H1 (cell line): ENCODE measurements around the gene PDZD4. TPM values are rescaled to one million over a fixed set of nuclear protein-coding genes. Genes with fewer than 3 reads are reported as not detected.
A peak's percentile ranks its signal among the peaks of the same experiment; 100 is the strongest.

ENCODE experiments used
- CTCF ChIA-PET: fragments of 300-600 bp; sonication (Branson Sonifier 250); formaldehyde crosslinking; loops from one replicate; lab custom pipeline; 2021; ENCODE audit not compliant: partially characterized antibody; lab: Charles Lee
- POLR2A ChIA-PET: fragments of 300-600 bp; sonication (Branson Sonifier 250); formaldehyde crosslinking; loops from one replicate; lab custom pipeline; 2021; ENCODE audit warnings: inconsistent platforms; ENCODE audit not compliant: partially characterized antibody; lab: Charles Lee
- DNase-seq, 2 experiments: peaks; one replicate each; pipeline versions ENCODE4 v3.0.0 to v3.0.0-alpha.2; 2010 to 2022; ENCODE audit warnings: low spot score in 2 of 2, low read depth in 1 of 2, mixed read lengths in 1 of 2
- FAIRE-seq: peaks from 2 replicates; lab custom pipeline; 2011; peaks lifted over from hg19 to GRCh38; lab: Jason Lieb, UNC
- H2AFZ ChIP-seq: 2 replicates; pipeline ENCODE4 v1.8.1; 2012; ENCODE audit warnings: low read length, inconsistent platforms
- H2AK5ac ChIP-seq: 2 replicates; pipeline ENCODE4 v1.6.1; 2013; ENCODE audit warnings: low read depth, low read length
- H2BK120ac ChIP-seq: replicated peaks from 2 replicates; pipeline ENCODE3; 2013; ENCODE audit warnings: low read depth, low read length, inconsistent platforms
- H2BK12ac ChIP-seq: 2 replicates; pipeline ENCODE4 v1.6.1; 2013; ENCODE audit warnings: low read depth, low read length
- H2BK15ac ChIP-seq: 2 replicates; pipeline ENCODE4 v1.6.1; 2013; ENCODE audit warnings: low read length
- H2BK20ac ChIP-seq: 2 replicates; pipeline ENCODE4 v1.6.1; 2013; ENCODE audit warnings: low read length
- H2BK5ac ChIP-seq: 2 replicates; pipeline ENCODE4 v1.6.1; 2013; ENCODE audit warnings: low read depth, low read length
- H3K14ac ChIP-seq: 2 replicates; pipeline ENCODE4 v1.6.1; 2013; ENCODE audit warnings: inconsistent platforms; ENCODE audit not compliant: insufficient read length
- H3K18ac ChIP-seq: 2 replicates; pipeline ENCODE4 v1.6.1; 2013; ENCODE audit warnings: low read length; ENCODE audit errors: extremely low read depth
- H3K23ac ChIP-seq: 2 replicates; pipeline ENCODE4 v1.6.1; 2013; ENCODE audit warnings: inconsistent platforms; ENCODE audit not compliant: insufficient read length
- H3K23me2 ChIP-seq: 2 replicates; pipeline ENCODE4 v1.6.1; 2013; ENCODE audit warnings: low read depth, low read length
- H3K27ac ChIP-seq: 2 replicates; pipeline ENCODE4 v1.6.1; 2011; ENCODE audit warnings: low read depth, low read length, inconsistent platforms
- H3K27me3 ChIP-seq, 4 experiments: replicated peaks in 1 of 4; 1 replicate in 1 of 4; 2 replicates in 3 of 4; pipeline versions ENCODE4 v1.6.1 to v1.8.1; 2011 to 2013; ENCODE audit warnings: low read length in 3 of 4, mild to moderate bottlenecking in 3 of 4, inconsistent platforms in 2 of 4, mixed read lengths in 2 of 4, moderate library complexity in 1 of 4; ENCODE audit not compliant: control insufficient read depth in 3 of 4, insufficient read depth in 3 of 4; ENCODE audit errors: extremely low read depth in 1 of 4
- H3K36me3 ChIP-seq, 4 experiments: 2 replicates each; pipeline versions ENCODE4 v1.6.1 to v1.8.1; 2011 to 2013; ENCODE audit warnings: mild to moderate bottlenecking in 4 of 4, low read length in 3 of 4, moderate library complexity in 2 of 4, control low read depth in 1 of 4, inconsistent platforms in 1 of 4; ENCODE audit not compliant: insufficient read depth in 4 of 4, control insufficient read depth in 2 of 4
- H3K4ac ChIP-seq: replicated peaks from 2 replicates; pipeline ENCODE3; 2013; ENCODE audit warnings: low read length, low read depth, mixed read lengths, inconsistent platforms; ENCODE audit not compliant: insufficient read length
- H3K4me1 ChIP-seq, 4 experiments: replicated peaks in 1 of 4; 1 replicate in 1 of 4; 2 replicates in 3 of 4; pipeline versions ENCODE4 v1.6.1 to v1.8.1; 2011 to 2013; ENCODE audit warnings: low read length in 3 of 4, inconsistent platforms in 2 of 4, mixed read lengths in 1 of 4; ENCODE audit not compliant: insufficient read depth in 4 of 4, control insufficient read depth in 3 of 4
- H3K4me2 ChIP-seq, 2 experiments: 2 replicates each; pipeline versions ENCODE4 v1.6.1 to v1.8.1; 2011 to 2013; ENCODE audit warnings: low read depth in 2 of 2, low read length in 2 of 2, control low read depth in 1 of 2, inconsistent platforms in 1 of 2, mild to moderate bottlenecking in 1 of 2; ENCODE audit not compliant: insufficient read depth in 1 of 2
- H3K4me3 ChIP-seq, 4 experiments: fragments of 200-600, 300-600 bp in 1 of 4; sonication (generic), shearing (Covaris generic), sonication (Bioruptor Twin) in 1 of 4; 2 replicates each; pipeline versions ENCODE4 v1.5.1 to v1.8.1; 2011 to 2016; ENCODE audit warnings: low read length in 4 of 4, low read depth in 3 of 4, control low read depth in 2 of 4, inconsistent platforms in 2 of 4, mild to moderate bottlenecking in 2 of 4, mixed read lengths in 1 of 4, moderate library complexity in 1 of 4; ENCODE audit not compliant: insufficient read depth in 2 of 4; ENCODE audit errors: extremely low read depth in 1 of 4
- H3K56ac ChIP-seq: replicated peaks from 2 replicates; pipeline ENCODE3; 2013; ENCODE audit warnings: low read depth, mild to moderate bottlenecking, mixed read lengths, low read length, inconsistent platforms; ENCODE audit not compliant: insufficient read length
- H3K79me1 ChIP-seq: 2 replicates; pipeline ENCODE4 v1.6.1; 2013; ENCODE audit warnings: low read depth, low read length, control low read depth
- H3K79me2 ChIP-seq, 2 experiments: 2 replicates each; pipeline versions ENCODE4 v1.6.1 to v1.8.1; 2012 to 2013; ENCODE audit warnings: low read length in 2 of 2, mild to moderate bottlenecking in 2 of 2, inconsistent platforms in 1 of 2; ENCODE audit not compliant: insufficient read depth in 2 of 2, control insufficient read depth in 1 of 2
- H3K9ac ChIP-seq, 4 experiments: replicated peaks in 1 of 4; 1 replicate in 1 of 4; 2 replicates in 3 of 4; pipeline versions ENCODE4 v1.6.1 to v1.8.1; 2011 to 2013; ENCODE audit warnings: low read depth in 3 of 4, low read length in 3 of 4, control low read depth in 2 of 4, mild to moderate bottlenecking in 2 of 4, moderate library complexity in 2 of 4, inconsistent platforms in 1 of 4; ENCODE audit errors: extremely low read depth in 1 of 4
- H3K9me3 ChIP-seq, 2 experiments: 2 replicates each; pipeline versions ENCODE4 v1.6.1 to v1.8.1; 2012 to 2013; ENCODE audit warnings: mild to moderate bottlenecking in 2 of 2, moderate library complexity in 2 of 2, control low read depth in 1 of 2, inconsistent platforms in 1 of 2, low read depth in 1 of 2, low read length in 1 of 2, mixed read lengths in 1 of 2; ENCODE audit not compliant: insufficient read depth in 2 of 2
- H4K20me1 ChIP-seq, 2 experiments: replicated peaks in 1 of 2; 2 replicates each; pipeline versions ENCODE3 to v1.8.1; 2011 to 2013; ENCODE audit warnings: inconsistent platforms in 2 of 2, low read length in 2 of 2, mild to moderate bottlenecking in 1 of 2; ENCODE audit not compliant: insufficient read depth in 2 of 2, control insufficient read depth in 1 of 2
- H4K5ac ChIP-seq: 2 replicates; pipeline ENCODE4 v1.6.1; 2013; ENCODE audit warnings: low read length, low read depth, mixed read lengths, inconsistent platforms; ENCODE audit not compliant: insufficient read length
- H4K8ac ChIP-seq: 2 replicates; pipeline ENCODE4 v1.8.0; 2013; ENCODE audit warnings: mild to moderate bottlenecking, moderate library complexity, low read length, inconsistent platforms; ENCODE audit not compliant: insufficient read depth; ENCODE audit errors: extremely low read depth
- H4K91ac ChIP-seq: replicated peaks from 2 replicates; pipeline ENCODE3; 2013; ENCODE audit warnings: low read length, mixed read lengths, inconsistent platforms; ENCODE audit not compliant: insufficient read length
- BACH1 ChIP-seq: IDR thresholded peaks from 2 replicates; pipeline ENCODE4 v1.6.1; 2012; ENCODE audit warnings: low read length, improper control_type of control experiment
- CBX8 ChIP-seq: fragments of 300-800, 300-1000 bp; sonication (generic); IDR thresholded peaks from 2 replicates; pipeline ENCODE4 v1.7.1; 2016; ENCODE audit warnings: low read depth, low read length, borderline replicate concordance
- PHF8 ChIP-seq: fragments of 200-600 bp; sonication (generic); conservative IDR thresholded peaks from 2 replicates; pipeline ENCODE4 v1.7.1; 2012; ENCODE audit warnings: low read depth, mild to moderate bottlenecking, inconsistent platforms, low read length, moderate library complexity
- SIN3A ChIP-seq, 2 experiments: IDR thresholded peaks in 1 of 2; conservative IDR thresholded peaks in 1 of 2; 2 replicates each; pipeline ENCODE4 v1.6.1; 2011 to 2012; ENCODE audit warnings: low read length in 2 of 2, improper control_type of control experiment in 1 of 2, low read depth in 1 of 2, mild to moderate bottlenecking in 1 of 2
- TCF12 ChIP-seq: IDR thresholded peaks from 2 replicates; pipeline ENCODE4 v1.6.1; 2011; ENCODE audit warnings: low read depth, mild to moderate bottlenecking, low read length
- WGBS, 2 experiments: shearing (Covaris generic) in 1 of 2; methylation state at CpG; one replicate each; pipeline versions ENCODE4 v1.1.6 to v1.1.7; 2013 to 2015; ENCODE audit warnings: low lambda C conversion rate in 2 of 2, mixed read lengths in 2 of 2, inconsistent platforms in 1 of 2, low coverage in 1 of 2, missing lambda C conversion rate in 1 of 2; ENCODE audit not compliant: insufficient replicate concordance in 2 of 2, insufficient coverage in 1 of 2, insufficient read length in 1 of 2; ENCODE audit errors: extremely low coverage in 1 of 2, missing lambda C conversion rate in 1 of 2; 5-methylcytosine and 5-hydroxymethylcytosine counted together
- polyA plus RNA-seq, 7 experiments: library from polyadenylated mRNA; depleted of rRNA in 3 of 7; stranded (reverse) in 5 of 7; unstranded in 2 of 7; fragments of >200 nt in 5 of 7; fragments of 200-250 nt in 2 of 7; gene quantifications; 1 replicate in 5 of 7; 2 replicates in 1 of 7; 4 replicates in 1 of 7; pipeline versions ENCODE4 v1.2.1 to v1.2.3, GENCODE V29; 2011 to 2013; ENCODE audit warnings: missing spikeins in 2 of 7, mixed read lengths in 2 of 7
- total RNA-seq: library from RNA; stranded (reverse); fragmentation: NEBNext Ultra II Directional; extraction: Animal tissue kit (Norgen Biotek cat#: 25700); gene quantifications from 2 replicates; pipeline ENCODE4 v1.2.1, GENCODE V29; 2021
- TF ChIP-seq, protein P1 (sequence below): IDR thresholded peaks from 2 replicates; pipeline ENCODE4 v1.6.1; 2012; ENCODE audit warnings: inconsistent platforms
- TF ChIP-seq, protein P2 (sequence below): IDR thresholded peaks from 2 replicates; pipeline ENCODE4 v1.6.1; 2011; ENCODE audit warnings: low read depth, mild to moderate bottlenecking, low read length; ENCODE audit not compliant: insufficient read depth
- TF ChIP-seq, protein P3 (sequence below): IDR thresholded peaks from 2 replicates; pipeline ENCODE4 v1.6.1; 2012; ENCODE audit warnings: low read length, inconsistent platforms

PDZD4 gene
- total and polyA plus RNA-seq, 2 of the 8 experiments (the other 6 are each of a cell fraction or from before 2014, with no cell fraction given) = 45.8 to 169 TPM

DNA sequence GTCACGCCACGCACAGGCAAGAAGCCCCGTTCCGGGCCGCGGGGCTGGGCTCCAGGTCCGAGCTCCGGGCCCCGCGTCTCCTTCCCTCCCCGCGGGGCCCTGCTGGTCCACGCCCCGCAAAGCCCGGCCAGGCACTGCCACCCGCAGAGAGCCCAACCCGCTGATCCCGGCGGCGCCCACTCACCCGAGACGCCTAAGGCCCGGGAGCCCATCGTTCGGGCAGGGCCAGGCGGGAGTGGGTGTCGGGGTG lies 870 bp downstream of the PDZD4 start:
- no peak overlapping the region for H2BK15ac ChIP-seq
- no peak overlapping the region; the same call in 1 of the 2 replicates for H4K8ac ChIP-seq
- no peak overlapping the region for H2BK120ac ChIP-seq
- ChIA-PET POLR2A (interaction anchor here (0.8 to 3.6 kb wide), 3 partner anchors 11 to 62 kb away, joined by 3 to 23 read pairs (median 3); no protein-coding TSS in a partner anchor), CTCF (interaction anchor here (1.8 kb wide), 1 partner anchor 29 kb away, joined by 6 read pairs; no protein-coding TSS in a partner anchor)
- no peaks in the 10 kb centered on the region for H3K36me3 ChIP-seq
- no peak overlapping the region; the same call in 1 of the 2 replicates for H3K27ac ChIP-seq
- H2BK5ac ChIP-seq = peak overlapping the region; percentile 87
- H3K18ac ChIP-seq = peak overlapping the region; percentile 90
- DNase-seq = no peak
- H2BK20ac ChIP-seq = no peak overlapping the region
- H3K79me1 ChIP-seq = no peaks in the 10 kb centered on the region
- no peak overlapping the region for H2AK5ac ChIP-seq
- no peak for FAIRE-seq
- H3K23me2 ChIP-seq = no peaks in the 10 kb centered on the region
- H3K4me3 ChIP-seq = peak overlapping the region; percentile 52 to 78 (median 58)
- no peak overlapping the region for H2AFZ ChIP-seq
- peaks cover 0 to 6% (median 2%) of the 10 kb centered on the region in 4 experiments; a peak in 3 of 7 replicates for H3K27me3 ChIP-seq
- H3K14ac ChIP-seq = no peak overlapping the region
- no peak overlapping the region for H3K4ac ChIP-seq
- peak overlapping the region in 2 of 4 experiments; percentile 13 to 24; a peak in 3 of 7 replicates for H3K9ac ChIP-seq
- H4K20me1 ChIP-seq = no peaks in the 10 kb centered on the region
- H3K79me2 ChIP-seq = peaks cover 16 to 47% of the 10 kb centered on the region in 2 experiments; a peak in 3 of 4 replicates
- H4K5ac ChIP-seq = no peak overlapping the region
- H3K56ac ChIP-seq = peak overlapping the region; percentile 59
- no CpG with 5 or more reads among the region's 27 CpGs for WGBS, 2 experiments
- no peak overlapping the region for H3K23ac ChIP-seq
- no peaks in the 10 kb centered on the region for H3K9me3 ChIP-seq
- H4K91ac ChIP-seq = no peak overlapping the region
- peak overlapping the region; percentile 61 to 75 for H3K4me2 ChIP-seq
- no peak overlapping the region for H2BK12ac ChIP-seq
- peaks cover 6 to 22% (median 13%) of the 10 kb centered on the region in 4 experiments; a peak in 6 of 7 replicates for H3K4me1 ChIP-seq
- TF ChIP-seq, protein P1, sequence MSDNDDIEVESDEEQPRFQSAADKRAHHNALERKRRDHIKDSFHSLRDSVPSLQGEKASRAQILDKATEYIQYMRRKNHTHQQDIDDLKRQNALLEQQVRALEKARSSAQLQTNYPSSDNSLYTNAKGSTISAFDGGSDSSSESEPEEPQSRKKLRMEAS = no peak
- TF ChIP-seq PHF8 = no peak
- TF ChIP-seq, protein P2, sequence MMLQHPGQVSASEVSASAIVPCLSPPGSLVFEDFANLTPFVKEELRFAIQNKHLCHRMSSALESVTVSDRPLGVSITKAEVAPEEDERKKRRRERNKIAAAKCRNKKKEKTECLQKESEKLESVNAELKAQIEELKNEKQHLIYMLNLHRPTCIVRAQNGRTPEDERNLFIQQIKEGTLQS = no peak
- TF ChIP-seq, protein P3, sequence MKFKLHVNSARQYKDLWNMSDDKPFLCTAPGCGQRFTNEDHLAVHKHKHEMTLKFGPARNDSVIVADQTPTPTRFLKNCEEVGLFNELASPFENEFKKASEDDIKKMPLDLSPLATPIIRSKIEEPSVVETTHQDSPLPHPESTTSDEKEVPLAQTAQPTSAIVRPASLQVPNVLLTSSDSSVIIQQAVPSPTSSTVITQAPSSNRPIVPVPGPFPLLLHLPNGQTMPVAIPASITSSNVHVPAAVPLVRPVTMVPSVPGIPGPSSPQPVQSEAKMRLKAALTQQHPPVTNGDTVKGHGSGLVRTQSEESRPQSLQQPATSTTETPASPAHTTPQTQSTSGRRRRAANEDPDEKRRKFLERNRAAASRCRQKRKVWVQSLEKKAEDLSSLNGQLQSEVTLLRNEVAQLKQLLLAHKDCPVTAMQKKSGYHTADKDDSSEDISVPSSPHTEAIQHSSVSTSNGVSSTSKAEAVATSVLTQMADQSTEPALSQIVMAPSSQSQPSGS = no peak
- TF ChIP-seq TCF12 = no peak
- TF ChIP-seq SIN3A (conservative IDR thresholded peaks at IDR 0.05 in 1 of 2, IDR thresholded peaks at IDR 0.05 in 1 of 2; ENCODE audit: low read depth in 1 of 2, low read length in 2 of 2) = no peak
- TF ChIP-seq CBX8 = no peak
- TF ChIP-seq BACH1 = no peak
